HCEC 1CT (cell line): Measurements from ENCODE around the gene TBC1D22A.

ENCODE experiments used
- DNase-seq: peaks from one replicate; pipeline ENCODE4 v3.0.0-alpha.2; 2017

TBC1D22A gene

GRCh38 chr22:47149976-47150375, 387.5 kb downstream of the TBC1D22A start:
- no peak for DNase-seq

- DNase-seq: no peak
Measured at GRCh38 chr22:47150426-47150825, 388.0 kb downstream of the TBC1D22A start.

GRCh38 chr22:47151064-47151463, 388.6 kb downstream of the TBC1D22A start:
- no peak for DNase-seq

- DNase-seq: no peak
Measured at GRCh38 chr22:47151490-47151889, 389.0 kb downstream of the TBC1D22A start.

GRCh38 chr22:47152236-47152635, 389.8 kb downstream of the TBC1D22A start:
- DNase-seq: no peak

- DNase-seq: no peak
Measured at GRCh38 chr22:47152938-47153337, 390.5 kb downstream of the TBC1D22A start.

GRCh38 chr22:47153854-47154525, 391.5 kb downstream of the TBC1D22A start:
- DNase-seq: no peak

GRCh38 chr22:47154621-47155081, 392.2 kb downstream of the TBC1D22A start:
- peak; percentile 26 for DNase-seq

- DNase-seq: no peak
Measured at GRCh38 chr22:47155131-47155885, 392.9 kb downstream of the TBC1D22A start.

- no peak for DNase-seq
Measured at GRCh38 chr22:47155912-47156311, 393.5 kb downstream of the TBC1D22A start.

- no peak for DNase-seq
Measured at GRCh38 chr22:47156352-47157092, 394.1 kb downstream of the TBC1D22A start.

- no peak for DNase-seq
Measured at GRCh38 chr22:47157093-47157420, 394.6 kb downstream of the TBC1D22A start.

GRCh38 chr22:47157486-47158270, 395.2 kb downstream of the TBC1D22A start:
- no peak for DNase-seq

- no peak for DNase-seq
Measured at GRCh38 chr22:47158457-47158856, 396.0 kb downstream of the TBC1D22A start.

- no peak for DNase-seq
Measured at GRCh38 chr22:47159592-47159991, 397.1 kb downstream of the TBC1D22A start.

- no peak for DNase-seq
Measured at GRCh38 chr22:47160141-47160541, 397.7 kb downstream of the TBC1D22A start.

- no peak for DNase-seq
Measured at GRCh38 chr22:47160781-47161520, 398.5 kb downstream of the TBC1D22A start.

- DNase-seq: no peak
Measured at GRCh38 chr22:47161631-47162030, 399.2 kb downstream of the TBC1D22A start.

GRCh38 chr22:47162865-47163264, 400.4 kb downstream of the TBC1D22A start:
- DNase-seq: no peak

GRCh38 chr22:47163481-47163855, 401.0 kb downstream of the TBC1D22A start:
- no peak for DNase-seq

- no peak for DNase-seq
Measured at GRCh38 chr22:47163856-47164513, 401.5 kb downstream of the TBC1D22A start.
